GM12801 (cell line): ENCODE data around the gene COMMD9.

ENCODE experiments used
- TF ChIP-seq, protein P1 (sequence below): IDR thresholded peaks from one replicate; pipeline ENCODE4 v1.5.1; 2011; ENCODE audit warnings: control low read depth; ENCODE audit not compliant: insufficient read length; ENCODE audit errors: extremely low read depth

COMMD9 gene

DNA sequence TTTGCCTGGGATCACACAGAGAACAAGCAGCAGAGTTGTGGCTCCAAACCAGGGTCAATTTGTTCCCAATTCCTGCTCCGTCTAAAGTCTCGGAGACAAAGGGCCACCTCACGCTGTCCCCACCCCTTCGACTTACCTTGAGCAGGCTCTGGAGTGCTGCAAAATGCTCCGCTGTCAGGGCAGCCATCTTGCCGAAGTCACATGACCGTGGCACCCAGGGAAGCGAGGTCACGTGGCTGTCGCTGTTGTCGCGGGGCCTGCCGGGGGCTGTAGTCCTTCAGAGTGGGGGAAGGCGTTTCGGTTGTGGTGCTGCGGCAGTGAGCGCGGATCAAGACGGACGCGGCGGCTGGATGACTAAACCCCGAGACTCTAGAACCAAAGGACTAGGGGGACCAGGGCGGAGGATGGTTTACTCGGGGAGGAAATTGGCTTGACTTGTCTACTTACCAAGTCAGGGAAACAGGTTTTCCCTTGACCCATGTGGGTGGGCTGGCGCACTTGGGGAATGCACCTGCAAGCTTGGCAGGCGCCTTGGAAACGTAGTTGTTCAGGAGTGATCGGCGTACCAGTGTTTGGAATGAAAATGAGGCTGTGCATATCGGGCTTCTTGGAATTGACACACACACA is at the start of gene COMMD9:
TSS of gene COMMD9 (minus strand) at position 199 of the 627 bp plus-strand sequence. CDS start at position 187, 12 bp downstream.
- TF ChIP-seq, protein P1, sequence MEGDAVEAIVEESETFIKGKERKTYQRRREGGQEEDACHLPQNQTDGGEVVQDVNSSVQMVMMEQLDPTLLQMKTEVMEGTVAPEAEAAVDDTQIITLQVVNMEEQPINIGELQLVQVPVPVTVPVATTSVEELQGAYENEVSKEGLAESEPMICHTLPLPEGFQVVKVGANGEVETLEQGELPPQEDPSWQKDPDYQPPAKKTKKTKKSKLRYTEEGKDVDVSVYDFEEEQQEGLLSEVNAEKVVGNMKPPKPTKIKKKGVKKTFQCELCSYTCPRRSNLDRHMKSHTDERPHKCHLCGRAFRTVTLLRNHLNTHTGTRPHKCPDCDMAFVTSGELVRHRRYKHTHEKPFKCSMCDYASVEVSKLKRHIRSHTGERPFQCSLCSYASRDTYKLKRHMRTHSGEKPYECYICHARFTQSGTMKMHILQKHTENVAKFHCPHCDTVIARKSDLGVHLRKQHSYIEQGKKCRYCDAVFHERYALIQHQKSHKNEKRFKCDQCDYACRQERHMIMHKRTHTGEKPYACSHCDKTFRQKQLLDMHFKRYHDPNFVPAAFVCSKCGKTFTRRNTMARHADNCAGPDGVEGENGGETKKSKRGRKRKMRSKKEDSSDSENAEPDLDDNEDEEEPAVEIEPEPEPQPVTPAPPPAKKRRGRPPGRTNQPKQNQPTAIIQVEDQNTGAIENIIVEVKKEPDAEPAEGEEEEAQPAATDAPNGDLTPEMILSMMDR = no peak

- TF ChIP-seq, protein P1 = no peak
These were observed 44.7 kb upstream of the COMMD9 start for GRCh38 chr11:36333897-36334296.

DNA sequence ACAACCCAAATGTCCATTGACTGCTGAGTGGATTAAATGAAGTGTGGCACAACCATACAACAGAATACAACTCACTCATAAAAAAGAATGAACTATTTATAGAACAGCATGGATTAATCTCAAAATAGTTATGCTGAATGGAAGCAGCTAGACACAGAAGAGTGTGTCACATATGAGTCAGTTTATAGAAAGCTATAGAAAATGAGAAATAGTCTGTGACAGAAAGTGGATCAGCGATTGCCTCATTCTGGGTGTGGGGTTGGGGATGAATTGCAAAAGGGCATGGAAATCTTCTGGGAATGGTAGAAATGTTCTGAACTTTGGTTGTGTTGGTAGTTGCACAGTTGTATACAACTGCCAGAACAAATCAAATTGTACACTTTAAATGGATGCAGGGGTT is 44.2 kb upstream of the COMMD9 start:
- TF ChIP-seq, protein P1 = no peak

DNA sequence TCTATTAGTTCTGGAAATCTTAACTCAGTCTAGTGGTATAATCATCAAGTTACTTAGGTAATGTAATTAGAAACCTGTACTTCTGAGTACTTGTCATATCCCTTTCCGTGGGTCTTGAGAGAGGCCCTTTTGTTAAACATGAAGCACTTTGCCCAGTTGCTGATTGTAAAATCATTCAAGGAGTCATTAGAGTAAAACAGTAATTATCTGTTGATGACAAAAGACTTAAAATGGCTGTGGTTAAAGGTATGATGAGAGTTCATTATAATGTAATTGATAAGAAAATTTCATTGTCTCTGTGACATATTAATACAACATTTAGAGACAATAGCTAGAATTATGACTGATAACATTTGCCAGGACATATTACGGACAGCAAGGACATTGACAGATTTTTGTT is 41.2 kb upstream of the COMMD9 start:
- TF ChIP-seq, protein P1 = no peak

DNA sequence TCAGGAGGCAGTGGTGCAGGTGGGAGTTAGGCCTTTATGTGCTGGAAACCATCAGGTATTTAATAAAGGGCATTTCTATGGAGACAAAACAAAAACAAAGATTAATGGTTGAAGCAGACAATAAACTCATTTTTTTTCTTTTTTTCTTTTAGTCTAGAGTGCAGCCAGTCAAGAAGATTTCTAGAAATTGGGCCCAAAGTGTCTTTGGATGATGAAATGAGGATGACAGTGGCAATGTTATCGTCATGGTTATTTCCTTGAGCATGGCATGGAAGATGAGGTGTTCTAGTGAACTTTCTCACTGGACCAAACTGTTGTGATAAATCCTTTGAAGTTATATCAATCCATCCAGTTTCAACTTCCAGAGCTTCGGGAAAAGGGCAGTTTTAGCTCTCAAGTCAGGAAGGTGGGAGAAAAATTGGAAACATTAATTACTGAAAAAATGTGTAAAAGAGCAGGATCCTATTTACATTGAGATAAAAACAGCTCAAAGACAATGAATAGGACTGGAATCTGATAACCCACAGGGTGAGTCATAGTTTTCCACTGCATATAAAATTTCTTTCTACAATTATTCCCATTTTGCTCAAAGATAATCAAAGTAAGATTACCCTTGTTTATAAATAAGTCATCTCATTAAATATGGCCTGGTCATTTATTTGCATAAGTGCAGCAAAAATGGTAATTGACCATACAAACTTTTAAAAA is 39.9 kb upstream of the COMMD9 start:
- TF ChIP-seq, protein P1 = no peak

DNA sequence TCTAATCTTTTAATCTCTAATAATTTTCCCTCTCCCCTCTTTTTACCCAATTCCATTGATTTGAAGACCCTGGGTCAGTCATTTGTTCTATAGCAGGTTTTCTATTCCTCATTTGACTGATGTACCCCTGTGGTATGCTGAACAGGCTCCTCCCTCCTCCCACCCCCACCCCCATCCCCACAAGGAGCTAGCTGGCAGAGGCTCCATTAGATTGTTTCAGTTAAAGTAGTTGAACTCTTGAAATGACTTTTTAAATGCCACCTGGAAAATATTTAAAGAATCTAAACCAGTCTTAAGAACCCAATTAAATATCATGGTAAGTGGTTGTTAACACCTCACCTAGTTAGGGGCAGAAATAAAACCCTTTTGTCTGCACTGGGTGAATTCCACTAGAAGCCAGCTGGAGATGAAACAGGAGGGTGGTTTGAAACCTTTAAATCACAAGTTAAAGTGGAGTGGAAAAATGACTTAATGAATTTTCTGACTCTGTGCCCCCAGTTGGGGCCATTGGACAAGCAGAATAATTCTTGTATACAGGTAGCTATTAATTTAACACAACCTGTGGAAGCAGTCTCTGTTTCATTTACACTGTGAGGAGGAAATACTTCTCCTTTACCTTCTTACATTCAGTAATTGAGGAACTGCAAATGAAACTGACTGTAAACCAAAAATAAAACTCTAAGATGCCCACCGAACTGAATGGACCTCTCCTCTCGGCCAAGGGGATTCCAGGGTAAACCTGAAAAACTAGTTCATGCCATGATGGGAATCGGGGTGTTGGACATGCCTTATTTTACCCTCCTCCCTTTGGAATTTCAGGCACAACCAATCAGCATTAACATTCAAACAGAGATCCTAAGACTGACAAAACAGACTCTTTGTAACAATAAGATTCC is 37.5 kb upstream of the COMMD9 start:
- TF ChIP-seq, protein P1 = no peak

GRCh38 chr11:36317992-36318391 is 28.8 kb upstream of the COMMD9 start:
- TF ChIP-seq, protein P1 = no peak
